GM06990 (cell line): ENCODE results near the gene ARMH1.

ENCODE experiments used
- DNase-seq: peaks from one replicate; pipeline ENCODE4 v3.0.0-alpha.2; 2011; ENCODE audit not compliant: insufficient read length; ENCODE audit errors: extremely low read depth
- H3K27me3 ChIP-seq: replicated peaks from 2 replicates; pipeline ENCODE4 v1.6.0; 2011; ENCODE audit warnings: low read length; ENCODE audit not compliant: control insufficient read depth, insufficient read depth
- H3K36me3 ChIP-seq: 2 replicates; pipeline ENCODE4 v1.5.1; 2011; ENCODE audit warnings: low read length; ENCODE audit not compliant: control insufficient read depth, insufficient read depth
- H3K4me3 ChIP-seq: replicated peaks from 2 replicates; pipeline ENCODE4 v1.5.1; 2011; ENCODE audit warnings: low read depth, mild to moderate bottlenecking, control low read depth, low read length
- CTCF ChIP-seq: IDR thresholded peaks from 2 replicates; pipeline ENCODE4 v1.5.1; 2011; ENCODE audit warnings: low read length, control low read depth, mild to moderate bottlenecking, inconsistent platforms; ENCODE audit not compliant: insufficient read depth, poor library complexity, severe bottlenecking

The ARMH1 gene

DNA sequence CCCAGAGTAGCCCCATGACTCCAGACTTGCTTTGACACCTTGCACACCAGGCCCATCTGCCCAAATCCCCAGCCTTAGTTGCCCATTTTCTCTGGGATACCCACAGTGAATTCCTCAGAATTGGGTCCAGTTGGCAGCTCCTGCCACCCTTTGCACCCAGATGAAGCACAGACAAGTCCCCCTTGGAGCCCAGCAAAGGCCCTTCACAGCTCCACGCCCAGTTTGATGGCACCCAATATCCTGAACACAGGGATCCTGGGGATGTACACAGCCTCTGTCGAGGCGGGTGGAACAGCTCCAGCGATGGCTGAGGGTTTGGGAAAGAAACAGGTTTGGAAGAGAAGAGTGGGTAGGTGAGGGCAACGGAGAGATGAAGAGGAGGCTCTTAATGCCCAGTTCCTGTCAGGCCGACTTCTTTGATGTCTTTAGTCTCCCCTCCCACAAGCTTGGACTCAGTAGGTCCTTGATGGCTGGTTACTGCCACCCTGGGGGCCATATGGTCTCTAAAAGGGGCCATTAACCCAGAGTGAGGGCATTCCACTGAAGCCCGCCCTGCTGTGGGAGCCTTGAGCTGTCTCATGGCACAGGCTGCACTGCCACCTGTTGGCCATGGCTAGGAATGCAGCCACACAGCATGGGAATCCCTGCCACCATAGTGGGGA, 21.9 kb upstream of the ARMH1 start:
- Histone ChIP-seq H3K27me3 (no peaks in the 10 kb centered on the region), H3K4me3 (no peak overlapping the region), H3K36me3 (peaks cover 11% of the 10 kb centered on the region)
- peak; percentile 99 for TF ChIP-seq CTCF
- peak; percentile 46 for DNase-seq

GRCh38 chr1:44653107-44653964, 21.2 kb upstream of the ARMH1 start:
- no peak for TF ChIP-seq CTCF
- Histone ChIP-seq H3K27me3 (no peaks in the 10 kb centered on the region), H3K36me3 (peaks cover 11% of the 10 kb centered on the region), H3K4me3 (no peak overlapping the region)
- DNase-seq = no peak

DNA sequence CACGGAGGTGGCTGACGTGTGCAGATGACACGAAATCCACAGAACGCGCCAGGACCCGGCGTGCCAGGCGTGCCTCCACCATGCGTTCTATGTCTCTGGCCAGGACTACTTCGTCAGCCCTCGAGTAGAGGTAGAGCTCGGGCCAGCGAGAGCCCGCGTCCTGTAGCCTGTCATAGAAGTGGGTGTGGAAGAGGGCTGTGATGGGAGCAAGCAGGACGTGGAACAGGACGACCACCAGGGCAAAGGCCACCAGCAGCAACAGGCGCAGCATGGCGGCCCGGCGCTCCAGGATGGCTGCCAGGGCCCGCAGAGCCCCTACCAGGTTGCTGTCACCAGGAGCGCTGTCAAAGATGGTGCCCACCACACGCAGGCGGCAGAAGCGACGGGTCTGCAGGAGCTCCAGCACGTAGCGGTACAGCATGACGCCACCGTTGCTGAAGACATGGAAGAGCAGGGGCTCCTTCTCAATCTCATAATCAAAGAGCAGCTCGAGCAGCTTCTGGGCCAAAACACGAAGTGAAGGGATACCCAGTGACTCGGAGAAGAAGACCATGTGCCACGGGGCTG, 19.8 kb upstream of the ARMH1 start:
- Histone ChIP-seq H3K4me3 (no peak overlapping the region), H3K27me3 (no peaks in the 10 kb centered on the region), H3K36me3 (peaks cover 5% of the 10 kb centered on the region)
- DNase-seq = no peak
- no peak for TF ChIP-seq CTCF

DNA sequence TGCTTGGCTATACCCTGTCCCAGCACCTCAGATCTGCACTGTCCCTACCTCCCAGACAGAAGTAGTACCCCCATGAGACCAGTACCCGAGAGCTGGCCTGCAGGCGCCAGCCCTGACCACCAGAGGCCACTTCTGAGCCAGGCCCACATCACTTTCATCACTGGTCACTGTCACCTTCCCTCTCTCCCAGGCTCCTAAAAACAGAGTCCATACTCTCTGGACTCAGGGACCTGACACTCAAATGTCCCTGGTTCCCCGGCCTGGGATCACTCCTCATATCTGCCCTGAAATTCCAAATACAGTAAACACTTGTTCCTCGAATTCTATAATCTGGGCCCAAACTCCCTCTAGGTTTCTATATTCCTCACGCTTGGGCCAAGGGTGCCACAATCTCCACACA, 18.9 kb upstream of the ARMH1 start:
- no peak for DNase-seq

DNA sequence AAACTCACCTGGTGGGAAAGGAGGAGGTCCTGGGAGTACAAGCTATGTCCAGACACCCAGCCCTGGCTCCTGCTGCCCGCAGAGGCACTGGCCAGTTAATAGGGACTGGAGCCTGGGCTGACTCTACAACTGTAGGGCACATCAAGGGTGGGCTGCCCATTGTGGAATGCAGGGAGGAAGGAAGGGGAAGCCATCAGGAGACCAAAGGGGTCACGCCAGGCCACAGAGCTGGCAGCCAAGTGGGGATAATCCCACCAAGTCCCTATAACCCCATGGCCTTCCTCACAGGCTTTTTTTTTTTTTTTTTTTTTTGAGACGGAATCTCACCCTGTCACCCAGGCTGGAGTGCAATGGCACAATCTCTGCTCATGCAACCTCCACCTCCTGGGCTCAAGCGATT, 14.9 kb upstream of the ARMH1 start:
- no peak for TF ChIP-seq CTCF
- Histone ChIP-seq H3K36me3 (no peaks in the 10 kb centered on the region), H3K27me3 (no peaks in the 10 kb centered on the region), H3K4me3 (no peak overlapping the region)
- DNase-seq = no peak

More for the DNA sequence above, 18.9 kb upstream of the ARMH1 start:
- Histone ChIP-seq H3K4me3 (no peak overlapping the region), H3K36me3 (peaks cover under 1% of the 10 kb centered on the region), H3K27me3 (no peaks in the 10 kb centered on the region)
- peak; percentile 73 for TF ChIP-seq CTCF
